GM12864 (cell line): ENCODE results near the gene IGSF3.

Experiments
- DNase-seq: peaks from one replicate; pipeline ENCODE4 v3.0.0-alpha.2; 2011; ENCODE audit warnings: low read depth
- H3K4me3 ChIP-seq: 2 replicates; pipeline ENCODE4 v1.5.1; 2011; ENCODE audit warnings: mild to moderate bottlenecking, low read depth, low read length, control low read depth
- CTCF ChIP-seq: IDR thresholded peaks from 2 replicates; pipeline ENCODE4 v1.5.1; 2011; ENCODE audit warnings: low read depth, mild to moderate bottlenecking, moderate library complexity, low read length, control low read depth, inconsistent platforms; ENCODE audit errors: missing control alignments

IGSF3 gene

GRCh38 chr1:116559304-116559761 is 108.2 kb downstream of the IGSF3 start:
- no peak for TF ChIP-seq CTCF
- no peak for DNase-seq
- H3K4me3 ChIP-seq, result peak overlapping the region; percentile 45

DNA sequence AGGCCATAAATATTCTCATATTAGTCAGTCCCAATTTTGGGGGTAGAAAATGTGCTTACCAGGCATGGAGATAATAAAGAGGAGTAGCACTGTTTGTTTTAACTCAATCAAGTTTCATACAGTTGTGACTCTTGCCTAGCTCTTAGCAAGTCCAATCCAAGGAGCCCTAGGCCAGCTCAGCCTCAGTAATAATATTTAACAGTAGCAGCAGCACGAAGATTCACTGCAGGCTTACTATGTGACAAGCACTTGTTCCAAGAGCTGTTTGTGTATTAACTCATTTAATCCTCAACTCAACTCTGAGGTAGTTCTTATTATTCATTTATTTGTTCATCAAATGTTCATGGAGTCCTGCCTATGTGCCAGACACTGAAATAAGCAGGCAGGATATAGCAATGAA is 109.0 kb downstream of the IGSF3 start:
- peak overlapping the region; percentile 45; the same call in 1 of the 2 replicates for H3K4me3 ChIP-seq
- DNase-seq, result no peak
- TF ChIP-seq CTCF, result no peak

DNA sequence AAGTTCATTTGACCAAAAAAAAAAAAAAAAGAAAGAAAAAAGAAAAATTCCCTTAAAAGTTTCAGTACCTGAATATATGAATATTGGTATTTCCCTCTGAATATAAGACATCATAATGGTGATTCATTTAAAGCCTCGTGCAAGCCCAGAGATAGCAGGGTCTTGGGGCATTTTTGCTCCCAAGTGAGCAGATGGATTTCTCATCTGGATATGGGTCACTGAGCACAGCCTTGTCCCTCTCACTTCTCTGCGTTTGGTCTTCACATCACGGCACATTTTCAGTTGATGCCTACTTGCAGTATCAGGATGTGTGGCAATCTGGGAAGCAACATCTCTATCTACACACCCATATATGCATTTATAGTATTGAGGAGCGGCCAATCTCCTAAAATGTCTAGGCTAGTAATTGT is 109.4 kb downstream of the IGSF3 start:
- DNase-seq, result no peak
- TF ChIP-seq CTCF, result no peak
- no peak overlapping the region; the same call in 1 of the 2 replicates for H3K4me3 ChIP-seq

DNA sequence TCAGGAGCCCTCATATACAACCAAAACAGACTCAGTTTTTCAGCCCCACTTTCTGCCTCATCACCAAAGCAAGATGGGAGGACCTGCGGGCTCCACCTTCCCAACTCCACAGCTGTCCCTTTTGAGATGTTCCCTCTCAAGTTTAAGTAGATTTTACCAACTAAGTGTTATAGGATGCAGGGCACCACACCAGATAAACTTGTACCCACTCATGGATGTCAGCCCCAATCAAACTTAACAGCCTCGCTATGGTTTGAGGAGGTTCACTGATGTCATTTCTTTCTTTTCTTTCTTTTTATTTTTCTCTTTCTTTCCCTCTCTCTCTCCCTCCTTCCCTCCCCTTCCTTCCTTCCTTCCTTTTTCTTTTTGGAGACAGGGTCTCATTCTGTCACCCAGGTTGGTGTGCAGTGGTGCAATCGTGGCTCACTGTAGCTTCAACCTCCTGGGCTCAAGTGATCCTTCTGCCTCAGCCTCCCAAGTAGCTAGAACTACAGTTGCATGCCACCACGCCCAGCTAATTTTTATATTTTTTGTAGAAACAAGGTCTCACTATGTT is 110.1 kb downstream of the IGSF3 start:
- no peak for TF ChIP-seq CTCF
- no peak for DNase-seq
- peak overlapping the region; percentile 7; the same call in 1 of the 2 replicates for H3K4me3 ChIP-seq

GRCh38 chr1:116556289-116557006 is 111.1 kb downstream of the IGSF3 start:
- no peak overlapping the region; the same call in 1 of the 2 replicates for H3K4me3 ChIP-seq
- TF ChIP-seq CTCF, result no peak
- DNase-seq, result peak; percentile 89

- no peak overlapping the region for H3K4me3 ChIP-seq
- no peak for DNase-seq
- TF ChIP-seq CTCF, result no peak
Measured at GRCh38 chr1:116554924-116555323, 112.6 kb downstream of the IGSF3 start.
